GM12875 (cell line): Measurements from ENCODE around the gene SIGLEC1.

ENCODE experiments used
- H3K4me3 ChIP-seq: one replicate; pipeline ENCODE4 v1.5.1; 2011; ENCODE audit warnings: low read depth, low read length, control low read depth
- CTCF ChIP-seq: IDR thresholded peaks from 2 replicates; pipeline ENCODE4 v1.5.1; 2011; ENCODE audit warnings: low read depth, mild to moderate bottlenecking, control low read depth, inconsistent platforms, low read length, moderate library complexity, borderline replicate concordance; ENCODE audit not compliant: insufficient read depth

SIGLEC1 gene

GRCh38 chr20:3712279-3712873 lies at the start of gene SIGLEC1:
SIGLEC1 (minus strand) TSS chr20:3712600; CDS start chr20:3707128, 5,472 bp downstream.
- TF ChIP-seq CTCF, result no peak
- no peak within 1 kb of the TSS for H3K4me3 ChIP-seq

GRCh38 chr20:3760655-3761348 lies 48.4 kb upstream of the SIGLEC1 start:
- H3K4me3 ChIP-seq, result no peak overlapping the region
- TF ChIP-seq CTCF, result no peak

GRCh38 chr20:3759884-3760283 lies 47.5 kb upstream of the SIGLEC1 start:
- no peak for TF ChIP-seq CTCF
- no peak overlapping the region for H3K4me3 ChIP-seq

GRCh38 chr20:3759316-3759823 lies 47.0 kb upstream of the SIGLEC1 start:
- H3K4me3 ChIP-seq, result no peak overlapping the region
- no peak for TF ChIP-seq CTCF

- H3K4me3 ChIP-seq, result no peak overlapping the region
- TF ChIP-seq CTCF, result no peak
These were observed 46.2 kb upstream of the SIGLEC1 start for GRCh38 chr20:3758566-3758965.

GRCh38 chr20:3757268-3757667 lies 44.9 kb upstream of the SIGLEC1 start:
- H3K4me3 ChIP-seq, result no peak overlapping the region
- no peak for TF ChIP-seq CTCF
